H1 (cell line): ENCODE measurements around the gene WWP2. TPM values are rescaled to one million over a fixed set of nuclear protein-coding genes. Genes with fewer than 3 reads are reported as not detected.

Experiments used
- CTCF ChIA-PET: fragments of 300-600 bp; sonication (Branson Sonifier 250); formaldehyde crosslinking; loops from one replicate; lab custom pipeline; 2021; ENCODE audit not compliant: partially characterized antibody; lab: Charles Lee
- POLR2A ChIA-PET: fragments of 300-600 bp; sonication (Branson Sonifier 250); formaldehyde crosslinking; loops from one replicate; lab custom pipeline; 2021; ENCODE audit warnings: inconsistent platforms; ENCODE audit not compliant: partially characterized antibody; lab: Charles Lee
- DNase-seq, 2 experiments: peaks; one replicate each; pipeline versions ENCODE4 v3.0.0 to v3.0.0-alpha.2; 2010 to 2022; ENCODE audit warnings: low spot score in 2 of 2, low read depth in 1 of 2, mixed read lengths in 1 of 2
- FAIRE-seq: peaks from 2 replicates; lab custom pipeline; 2011; peaks lifted over from hg19 to GRCh38; lab: Jason Lieb, UNC
- H2AFZ ChIP-seq: 2 replicates; pipeline ENCODE4 v1.8.1; 2012; ENCODE audit warnings: low read length, inconsistent platforms
- H2AK5ac ChIP-seq: 2 replicates; pipeline ENCODE4 v1.6.1; 2013; ENCODE audit warnings: low read depth, low read length
- H2BK120ac ChIP-seq: replicated peaks from 2 replicates; pipeline ENCODE3; 2013; ENCODE audit warnings: low read depth, low read length, inconsistent platforms
- H2BK12ac ChIP-seq: 2 replicates; pipeline ENCODE4 v1.6.1; 2013; ENCODE audit warnings: low read depth, low read length
- H2BK15ac ChIP-seq: 2 replicates; pipeline ENCODE4 v1.6.1; 2013; ENCODE audit warnings: low read length
- H2BK20ac ChIP-seq: 2 replicates; pipeline ENCODE4 v1.6.1; 2013; ENCODE audit warnings: low read length
- H2BK5ac ChIP-seq: 2 replicates; pipeline ENCODE4 v1.6.1; 2013; ENCODE audit warnings: low read depth, low read length
- H3K14ac ChIP-seq: 2 replicates; pipeline ENCODE4 v1.6.1; 2013; ENCODE audit warnings: inconsistent platforms; ENCODE audit not compliant: insufficient read length
- H3K18ac ChIP-seq: 2 replicates; pipeline ENCODE4 v1.6.1; 2013; ENCODE audit warnings: low read length; ENCODE audit errors: extremely low read depth
- H3K23ac ChIP-seq: 2 replicates; pipeline ENCODE4 v1.6.1; 2013; ENCODE audit warnings: inconsistent platforms; ENCODE audit not compliant: insufficient read length
- H3K23me2 ChIP-seq: 2 replicates; pipeline ENCODE4 v1.6.1; 2013; ENCODE audit warnings: low read depth, low read length
- H3K27ac ChIP-seq: 2 replicates; pipeline ENCODE4 v1.6.1; 2011; ENCODE audit warnings: low read depth, low read length, inconsistent platforms
- H3K27me3 ChIP-seq, 4 experiments: replicated peaks in 1 of 4; 1 replicate in 1 of 4; 2 replicates in 3 of 4; pipeline versions ENCODE4 v1.6.1 to v1.8.1; 2011 to 2013; ENCODE audit warnings: low read length in 3 of 4, mild to moderate bottlenecking in 3 of 4, inconsistent platforms in 2 of 4, mixed read lengths in 2 of 4, moderate library complexity in 1 of 4; ENCODE audit not compliant: control insufficient read depth in 3 of 4, insufficient read depth in 3 of 4; ENCODE audit errors: extremely low read depth in 1 of 4
- H3K36me3 ChIP-seq, 4 experiments: 2 replicates each; pipeline versions ENCODE4 v1.6.1 to v1.8.1; 2011 to 2013; ENCODE audit warnings: mild to moderate bottlenecking in 4 of 4, low read length in 3 of 4, moderate library complexity in 2 of 4, control low read depth in 1 of 4, inconsistent platforms in 1 of 4; ENCODE audit not compliant: insufficient read depth in 4 of 4, control insufficient read depth in 2 of 4
- H3K4ac ChIP-seq: replicated peaks from 2 replicates; pipeline ENCODE3; 2013; ENCODE audit warnings: low read length, low read depth, mixed read lengths, inconsistent platforms; ENCODE audit not compliant: insufficient read length
- H3K4me1 ChIP-seq, 4 experiments: replicated peaks in 1 of 4; 1 replicate in 1 of 4; 2 replicates in 3 of 4; pipeline versions ENCODE4 v1.6.1 to v1.8.1; 2011 to 2013; ENCODE audit warnings: low read length in 3 of 4, inconsistent platforms in 2 of 4, mixed read lengths in 1 of 4; ENCODE audit not compliant: insufficient read depth in 4 of 4, control insufficient read depth in 3 of 4
- H3K4me2 ChIP-seq, 2 experiments: 2 replicates each; pipeline versions ENCODE4 v1.6.1 to v1.8.1; 2011 to 2013; ENCODE audit warnings: low read depth in 2 of 2, low read length in 2 of 2, control low read depth in 1 of 2, inconsistent platforms in 1 of 2, mild to moderate bottlenecking in 1 of 2; ENCODE audit not compliant: insufficient read depth in 1 of 2
- H3K4me3 ChIP-seq, 4 experiments: fragments of 200-600, 300-600 bp in 1 of 4; sonication (generic), shearing (Covaris generic), sonication (Bioruptor Twin) in 1 of 4; 2 replicates each; pipeline versions ENCODE4 v1.5.1 to v1.8.1; 2011 to 2016; ENCODE audit warnings: low read length in 4 of 4, low read depth in 3 of 4, control low read depth in 2 of 4, inconsistent platforms in 2 of 4, mild to moderate bottlenecking in 2 of 4, mixed read lengths in 1 of 4, moderate library complexity in 1 of 4; ENCODE audit not compliant: insufficient read depth in 2 of 4; ENCODE audit errors: extremely low read depth in 1 of 4
- H3K56ac ChIP-seq: replicated peaks from 2 replicates; pipeline ENCODE3; 2013; ENCODE audit warnings: low read depth, mild to moderate bottlenecking, mixed read lengths, low read length, inconsistent platforms; ENCODE audit not compliant: insufficient read length
- H3K79me1 ChIP-seq: 2 replicates; pipeline ENCODE4 v1.6.1; 2013; ENCODE audit warnings: low read depth, low read length, control low read depth
- H3K79me2 ChIP-seq, 2 experiments: 2 replicates each; pipeline versions ENCODE4 v1.6.1 to v1.8.1; 2012 to 2013; ENCODE audit warnings: low read length in 2 of 2, mild to moderate bottlenecking in 2 of 2, inconsistent platforms in 1 of 2; ENCODE audit not compliant: insufficient read depth in 2 of 2, control insufficient read depth in 1 of 2
- H3K9ac ChIP-seq, 4 experiments: replicated peaks in 1 of 4; 1 replicate in 1 of 4; 2 replicates in 3 of 4; pipeline versions ENCODE4 v1.6.1 to v1.8.1; 2011 to 2013; ENCODE audit warnings: low read depth in 3 of 4, low read length in 3 of 4, control low read depth in 2 of 4, mild to moderate bottlenecking in 2 of 4, moderate library complexity in 2 of 4, inconsistent platforms in 1 of 4; ENCODE audit errors: extremely low read depth in 1 of 4
- H3K9me3 ChIP-seq, 2 experiments: 2 replicates each; pipeline versions ENCODE4 v1.6.1 to v1.8.1; 2012 to 2013; ENCODE audit warnings: mild to moderate bottlenecking in 2 of 2, moderate library complexity in 2 of 2, control low read depth in 1 of 2, inconsistent platforms in 1 of 2, low read depth in 1 of 2, low read length in 1 of 2, mixed read lengths in 1 of 2; ENCODE audit not compliant: insufficient read depth in 2 of 2
- H4K20me1 ChIP-seq, 2 experiments: replicated peaks in 1 of 2; 2 replicates each; pipeline versions ENCODE3 to v1.8.1; 2011 to 2013; ENCODE audit warnings: inconsistent platforms in 2 of 2, low read length in 2 of 2, mild to moderate bottlenecking in 1 of 2; ENCODE audit not compliant: insufficient read depth in 2 of 2, control insufficient read depth in 1 of 2
- H4K5ac ChIP-seq: 2 replicates; pipeline ENCODE4 v1.6.1; 2013; ENCODE audit warnings: low read length, low read depth, mixed read lengths, inconsistent platforms; ENCODE audit not compliant: insufficient read length
- H4K8ac ChIP-seq: 2 replicates; pipeline ENCODE4 v1.8.0; 2013; ENCODE audit warnings: mild to moderate bottlenecking, moderate library complexity, low read length, inconsistent platforms; ENCODE audit not compliant: insufficient read depth; ENCODE audit errors: extremely low read depth
- H4K91ac ChIP-seq: replicated peaks from 2 replicates; pipeline ENCODE3; 2013; ENCODE audit warnings: low read length, mixed read lengths, inconsistent platforms; ENCODE audit not compliant: insufficient read length
- ATF2 ChIP-seq: IDR thresholded peaks from 2 replicates; pipeline ENCODE4 v1.6.1; 2012; ENCODE audit warnings: low read length, inconsistent platforms
- E2F6 ChIP-seq: IDR thresholded peaks from 2 replicates; pipeline ENCODE4 v1.6.1; 2012; ENCODE audit warnings: inconsistent platforms
- EGR1 ChIP-seq: IDR thresholded peaks from 2 replicates; pipeline ENCODE4 v1.6.1; 2011; ENCODE audit warnings: low read depth, low read length, borderline replicate concordance
- POU5F1 ChIP-seq: IDR thresholded peaks from 2 replicates; pipeline ENCODE4 v1.6.1; 2011; ENCODE audit warnings: low read depth, mild to moderate bottlenecking, low read length, moderate library complexity
- RNF2 ChIP-seq: fragments of 200-900, 300-1000 bp; sonication (generic); IDR thresholded peaks from 2 replicates; pipeline ENCODE4 v1.7.1; 2016; ENCODE audit warnings: borderline replicate concordance, low read depth, mild to moderate bottlenecking, antibody characterized with exemption, low read length; ENCODE audit not compliant: poor library complexity, severe bottlenecking; ENCODE audit errors: missing control alignments
- SIRT6 ChIP-seq: IDR thresholded peaks from one replicate; pipeline ENCODE4 v1.7.1; 2012; ENCODE audit warnings: low read length, inconsistent platforms
- TAF1 ChIP-seq: IDR thresholded peaks from 2 replicates; pipeline ENCODE4 v1.6.1; 2011; ENCODE audit warnings: mild to moderate bottlenecking, low read depth, low read length
- WGBS, 2 experiments: shearing (Covaris generic) in 1 of 2; methylation state at CpG; one replicate each; pipeline versions ENCODE4 v1.1.6 to v1.1.7; 2013 to 2015; ENCODE audit warnings: low lambda C conversion rate in 2 of 2, mixed read lengths in 2 of 2, inconsistent platforms in 1 of 2, low coverage in 1 of 2, missing lambda C conversion rate in 1 of 2; ENCODE audit not compliant: insufficient replicate concordance in 2 of 2, insufficient coverage in 1 of 2, insufficient read length in 1 of 2; ENCODE audit errors: extremely low coverage in 1 of 2, missing lambda C conversion rate in 1 of 2; 5-methylcytosine and 5-hydroxymethylcytosine counted together
- polyA plus RNA-seq, 7 experiments: library from polyadenylated mRNA; depleted of rRNA in 3 of 7; stranded (reverse) in 5 of 7; unstranded in 2 of 7; fragments of >200 nt in 5 of 7; fragments of 200-250 nt in 2 of 7; gene quantifications; 1 replicate in 5 of 7; 2 replicates in 1 of 7; 4 replicates in 1 of 7; pipeline versions ENCODE4 v1.2.1 to v1.2.3, GENCODE V29; 2011 to 2013; ENCODE audit warnings: missing spikeins in 2 of 7, mixed read lengths in 2 of 7
- total RNA-seq: library from RNA; stranded (reverse); fragmentation: NEBNext Ultra II Directional; extraction: Animal tissue kit (Norgen Biotek cat#: 25700); gene quantifications from 2 replicates; pipeline ENCODE4 v1.2.1, GENCODE V29; 2021

WWP2 gene
- total and polyA plus RNA-seq, 2 of the 8 experiments (the other 6 are each of a cell fraction or from before 2014, with no cell fraction given), result 14.1 to 42.2 TPM

GRCh38 chr16:69762814-69763598 lies 874 bp downstream of the WWP2 start:
- FAIRE-seq (no peak), DNase-seq (no peak)
- H3K14ac ChIP-seq, result no peak overlapping the region
- no peaks in the 10 kb centered on the region for H3K36me3 ChIP-seq
- no peak overlapping the region for H3K23ac ChIP-seq
- peaks cover 0 to 2% (median 0%) of the 10 kb centered on the region in 4 experiments; a peak in 3 of 7 replicates for H3K4me1 ChIP-seq
- peaks cover 7% of the 10 kb centered on the region for H3K79me1 ChIP-seq
- H3K27me3 ChIP-seq, result no peaks in the 10 kb centered on the region
- 0 out of 2 replicates have a peak overlapping the region, but pooled peaks have one; percentile 91 for H4K8ac ChIP-seq
- no peak overlapping the region for H3K4ac ChIP-seq
- ChIA-PET CTCF (interaction anchor here (1.0 to 2.0 kb wide), 4 partner anchors 8 to 80 kb away, joined by 3 to 6 read pairs (median 4); partner anchors contain the start of gene NOB1), POLR2A (interaction anchor here (0.7 to 2.5 kb wide), 9 partner anchors 9 to 37 kb away, joined by 3 to 17 read pairs (median 3); partner anchors contain the start of genes NOB1 and NQO1)
- peaks cover 0 to 5% of the 10 kb centered on the region in 2 experiments; a peak in 1 of 4 replicates for H3K9me3 ChIP-seq
- 31% methylated on average over 14 of the region's 14 CpGs; no CpG with 5 or more reads in 1 of the 2 experiments for WGBS, 2 experiments
- no peak overlapping the region for H2AK5ac ChIP-seq
- peak overlapping the region; percentile 81; the same call in 1 of the 2 replicates for H2BK5ac ChIP-seq
- peak overlapping the region; percentile 83 for H2AFZ ChIP-seq
- peaks cover 5% of the 10 kb centered on the region; the same call in 1 of the 2 replicates for H3K23me2 ChIP-seq
- H3K4me3 ChIP-seq, result peak overlapping the region; percentile 84 to 100 (median 96)
- peaks cover 9 to 52% of the 10 kb centered on the region in 2 experiments for H3K79me2 ChIP-seq
- H2BK20ac ChIP-seq, result no peak overlapping the region
- H2BK15ac ChIP-seq, result no peak overlapping the region
- peak overlapping the region; percentile 87; the same call in 1 of the 2 replicates for H3K18ac ChIP-seq
- no peak overlapping the region for H4K91ac ChIP-seq
- H4K5ac ChIP-seq, result peak overlapping the region; percentile 96
- no peak overlapping the region for H2BK120ac ChIP-seq
- H3K27ac ChIP-seq, result peak overlapping the region; percentile 66; the same call in 1 of the 2 replicates
- peak overlapping the region; percentile 78 to 89 for H3K4me2 ChIP-seq
- peak overlapping the region; percentile 57 to 85 (median 73) for H3K9ac ChIP-seq
- H4K20me1 ChIP-seq, result no peaks in the 10 kb centered on the region
- H2BK12ac ChIP-seq, result no peak overlapping the region
- peak overlapping the region; percentile 72 for H3K56ac ChIP-seq
- TF ChIP-seq ATF2 (no peak), SIRT6 (no peak), RNF2 (no peak), TAF1 (peak; percentile 10; the same call in 1 of the 2 replicates), POU5F1 (no peak), E2F6 (no peak), EGR1 (no peak)
